Midbrain (tissue), 1 donor: Measurements from ENCODE around the gene SGK1.

ENCODE experiments used
- DNase-seq: peaks from one replicate; lab custom pipeline; 2025; lab: John Stamatoyannopoulos, UW

SGK1 gene

GRCh38 chr6:134119486-134119885 is 198.4 kb downstream of the SGK1 start:
- no peak for DNase-seq
